ENCODE results near the gene FRRS1L. TPM values are rescaled to one million over a fixed set of nuclear protein-coding genes. Genes with fewer than 3 reads are reported as not detected.

The FRRS1L gene
- total RNA-seq, 4 donors from 2014 or later, result 0.05 to 0.42 TPM; not detected in 2

- TF ChIP-seq POLR2A (IDR thresholded peaks at IDR 0.05), result no peak
- TF ChIP-seq POLR2AphosphoS5 (IDR thresholded peaks at IDR 0.05), result no peak
- TF ChIP-seq CTCF (IDR thresholded peaks at IDR 0.05), result no peak
- TF ChIP-seq EP300 (IDR thresholded peaks at IDR 0.05), result no peak
- H3K9me3 ChIP-seq, result no peaks in the 10 kb centered on the region
- H3K27me3 ChIP-seq, result peaks cover 4% of the 10 kb centered on the region
- no peak for DNase-seq (ENCODE audit: low spot score in 2 of 2)
- no peaks in the 10 kb centered on the region for H3K4me1 ChIP-seq
- no peak overlapping the region for H3K27ac ChIP-seq
- no peaks in the 10 kb centered on the region for H3K36me3 ChIP-seq
- no peak overlapping the region for H3K4me3 ChIP-seq
Measured at GRCh38 chr9:109158651-109159050, 8.4 kb downstream of the FRRS1L start.

GRCh38 chr9:109156708-109157107, 10.3 kb downstream of the FRRS1L start:
- no peak for TF ChIP-seq POLR2AphosphoS5 (IDR thresholded peaks at IDR 0.05)
- TF ChIP-seq POLR2A (IDR thresholded peaks at IDR 0.05), result no peak
- no peak for TF ChIP-seq EP300 (IDR thresholded peaks at IDR 0.05)
- TF ChIP-seq CTCF (IDR thresholded peaks at IDR 0.05), result no peak
- H3K27me3 ChIP-seq, result no peaks in the 10 kb centered on the region
- 67% methylated on average over 8 of the region's 8 CpGs for WGBS

GRCh38 chr9:109150925-109151545, 16.0 kb downstream of the FRRS1L start:
- TF ChIP-seq POLR2A (IDR thresholded peaks at IDR 0.05) (no peak), CTCF (IDR thresholded peaks at IDR 0.05) (no peak), POLR2AphosphoS5 (IDR thresholded peaks at IDR 0.05) (no peak), EP300 (IDR thresholded peaks at IDR 0.05) (no peak)
- DNase-seq (ENCODE audit: low spot score in 2 of 2), result no peak
- H3K4me3 ChIP-seq, result no peak overlapping the region
- H3K9me3 ChIP-seq, result no peaks in the 10 kb centered on the region
- 80% methylated on average over 3 of the region's 3 CpGs for WGBS
- no peaks in the 10 kb centered on the region for H3K4me1 ChIP-seq
- no peaks in the 10 kb centered on the region for H3K36me3 ChIP-seq
- no peak overlapping the region for H3K27ac ChIP-seq
- H3K27me3 ChIP-seq, result no peaks in the 10 kb centered on the region

More at GRCh38 chr9:109156708-109157107, 10.3 kb downstream of the FRRS1L start:
- no peak overlapping the region for H3K27ac ChIP-seq
- H3K4me3 ChIP-seq, result no peak overlapping the region
- H3K4me1 ChIP-seq, result no peaks in the 10 kb centered on the region
- H3K36me3 ChIP-seq, result no peaks in the 10 kb centered on the region
- DNase-seq (ENCODE audit: low spot score in 2 of 2), result no peak
- no peaks in the 10 kb centered on the region for H3K9me3 ChIP-seq

- H3K4me3 ChIP-seq, result no peak overlapping the region
- H3K4me1 ChIP-seq, result no peaks in the 10 kb centered on the region
- no peaks in the 10 kb centered on the region for H3K9me3 ChIP-seq
- WGBS, result 85% methylated on average over 4 of the region's 4 CpGs
- no peak for TF ChIP-seq CTCF (IDR thresholded peaks at IDR 0.05)
- no peak for TF ChIP-seq POLR2AphosphoS5 (IDR thresholded peaks at IDR 0.05)
- TF ChIP-seq EP300 (IDR thresholded peaks at IDR 0.05), result no peak
- TF ChIP-seq POLR2A (IDR thresholded peaks at IDR 0.05), result no peak
- H3K36me3 ChIP-seq, result no peaks in the 10 kb centered on the region
- H3K27me3 ChIP-seq, result no peaks in the 10 kb centered on the region
- no peak for DNase-seq (ENCODE audit: low spot score in 2 of 2)
- no peak overlapping the region for H3K27ac ChIP-seq
Measured at GRCh38 chr9:109149722-109150121, 17.3 kb downstream of the FRRS1L start.

- no peaks in the 10 kb centered on the region for H3K36me3 ChIP-seq
- no peak overlapping the region for H3K27ac ChIP-seq
- 84% methylated on average over 5 of the region's 5 CpGs for WGBS
- no peaks in the 10 kb centered on the region for H3K4me1 ChIP-seq
- no peaks in the 10 kb centered on the region for H3K27me3 ChIP-seq
- no peak overlapping the region for H3K4me3 ChIP-seq
- TF ChIP-seq POLR2A (IDR thresholded peaks at IDR 0.05), result no peak
- H3K9me3 ChIP-seq, result no peaks in the 10 kb centered on the region
- DNase-seq (ENCODE audit: low spot score in 2 of 2), result no peak
Measured at GRCh38 chr9:109149089-109149488, 18.0 kb downstream of the FRRS1L start.

- WGBS, result 83% methylated on average over 6 of the region's 6 CpGs
- H3K36me3 ChIP-seq, result no peaks in the 10 kb centered on the region
- no peaks in the 10 kb centered on the region for H3K27me3 ChIP-seq
- H3K4me3 ChIP-seq, result no peak overlapping the region
- no peak for DNase-seq (ENCODE audit: low spot score in 2 of 2)
- no peaks in the 10 kb centered on the region for H3K4me1 ChIP-seq
- H3K9me3 ChIP-seq, result no peaks in the 10 kb centered on the region
- TF ChIP-seq POLR2A (IDR thresholded peaks at IDR 0.05) (no peak), EP300 (IDR thresholded peaks at IDR 0.05) (no peak), POLR2AphosphoS5 (IDR thresholded peaks at IDR 0.05) (no peak), CTCF (IDR thresholded peaks at IDR 0.05) (no peak)
- no peak overlapping the region for H3K27ac ChIP-seq
Measured at GRCh38 chr9:109145051-109145450, 22.0 kb downstream of the FRRS1L start.
